ENCODE measurements around the gene GTF2F2.

- TF ChIP-seq POLR2A (IDR thresholded peaks at IDR 0.05) = no peak
- TF ChIP-seq CTCF (IDR thresholded peaks at IDR 0.05) = no peak
- TF ChIP-seq EP300 (IDR thresholded peaks at IDR 0.05) = no peak
Measured at GRCh38 chr13:45240143-45240542, 119.8 kb downstream of the GTF2F2 start.

Data from upper lobe of left lung (tissue), 4 donors.